Sigmoid colon (tissue), 4 donors: Measurements from ENCODE around the gene CCDC180.

ENCODE experiments used
- CTCF ChIP-seq, 4 experiments: fragments of 450-650 bp in 3 of 4; fragments of 200-600 bp in 1 of 4; IDR thresholded peaks; one replicate each; pipeline ENCODE4 v1.5.1; 2016 to 2019; ENCODE audit warnings: antibody characterized with exemption in 4 of 4, mild to moderate bottlenecking in 3 of 4, moderate library complexity in 2 of 4
- EP300 ChIP-seq, 4 donors: sonication (generic); formaldehyde crosslinking; IDR thresholded peaks; one replicate each; pipeline ENCODE4 v1.6.1; 2017; ENCODE audit warnings: antibody characterized with exemption in 4 of 4

- TF ChIP-seq CTCF (IDR thresholded peaks at IDR 0.05) (no peak), EP300 (IDR thresholded peaks at IDR 0.05) (no peak)
Observed at GRCh38 chr9:97322105-97322504, 14.6 kb downstream of the CCDC180 start.
